Panc1 (cell line): ENCODE measurements around the gene AP2B1. TPM values are rescaled to one million over a fixed set of nuclear protein-coding genes. Genes with fewer than 3 reads are reported as not detected.

ENCODE experiments used
- ATAC-seq: fragments of 200-7000 bp; cut with Tn5 transposase; 2 replicates; pipeline ENCODE4 v1.9.1; 2020; ENCODE audit warnings: mild to moderate bottlenecking, moderate library complexity
- BruUV-seq: library from RNA; stranded (reverse); fragments of 400-500 nt; replicated peaks from 2 replicates; lab custom pipeline; 2021; lab: Mats Ljungman, UMichigan
- CTCF ChIA-PET: fragments of 300-600 bp; sonication (Branson Sonifier 250); formaldehyde crosslinking; loops from one replicate; lab custom pipeline; 2022; ENCODE audit warnings: antibody characterized with exemption; lab: Charles Lee
- POLR2A ChIA-PET: fragments of 300-600 bp; sonication (Branson Sonifier 250); formaldehyde crosslinking; loops from one replicate; lab custom pipeline; 2022; ENCODE audit warnings: antibody characterized with exemption; lab: Charles Lee
- DNase-seq: peaks from one replicate; pipeline ENCODE4 v3.0.0-alpha.2; 2010; ENCODE audit warnings: low read depth, low spot score
- H3K27ac ChIP-seq: 2 replicates; pipeline ENCODE4 v1.5.1; 2011; ENCODE audit warnings: mild to moderate bottlenecking, low read length, inconsistent platforms
- H3K27me3 ChIP-seq: fragments of 200-500 bp; sonication (Bioruptor generic); 2 replicates; pipeline ENCODE4 v1.6.0; 2014; ENCODE audit warnings: low read length, inconsistent platforms; ENCODE audit not compliant: control insufficient read depth, insufficient read depth
- H3K36me3 ChIP-seq: fragments of 200-500 bp; sonication (Bioruptor generic); 2 replicates; pipeline ENCODE4 v1.5.1; 2014; ENCODE audit warnings: inconsistent platforms, mild to moderate bottlenecking, low read length, moderate library complexity; ENCODE audit not compliant: control insufficient read depth, insufficient read depth
- H3K4me1 ChIP-seq: 2 replicates; pipeline ENCODE4 v1.5.1; 2011; ENCODE audit warnings: inconsistent platforms, mild to moderate bottlenecking, low read length, moderate library complexity; ENCODE audit not compliant: control insufficient read depth, insufficient read depth
- H3K4me3 ChIP-seq, 2 experiments: 2 replicates each; pipeline ENCODE4 v1.5.1; 2011 to 2012; ENCODE audit warnings: low read depth in 2 of 2, low read length in 2 of 2, mild to moderate bottlenecking in 2 of 2, inconsistent platforms in 1 of 2, moderate library complexity in 1 of 2
- H3K9me3 ChIP-seq: fragments of 200-500 bp; sonication (Bioruptor generic); 2 replicates; pipeline ENCODE4 v1.5.1; 2014; ENCODE audit warnings: low read depth, mild to moderate bottlenecking, inconsistent platforms, low read length, moderate library complexity; ENCODE audit not compliant: control insufficient read depth, insufficient read depth
- CTCF ChIP-seq: fragments of 450-650 bp; IDR thresholded peaks from 2 replicates; pipeline ENCODE4 v1.5.1; 2017; ENCODE audit warnings: mild to moderate bottlenecking
- POLR2AphosphoS5 ChIP-seq: IDR thresholded peaks from 2 replicates; pipeline ENCODE4 v1.6.1; 2012; ENCODE audit warnings: mild to moderate bottlenecking, low read depth, low read length, moderate library complexity
- SIN3A ChIP-seq: IDR thresholded peaks from 2 replicates; pipeline ENCODE4 v1.6.1; 2012; ENCODE audit warnings: low read depth, mild to moderate bottlenecking, low read length, moderate library complexity, borderline replicate concordance; ENCODE audit not compliant: insufficient read depth
- TCF7L2 ChIP-seq: IDR thresholded peaks from 2 replicates; pipeline ENCODE4 v1.6.1; 2011; ENCODE audit warnings: mild to moderate bottlenecking, low read depth, low read length, inconsistent platforms
- in situ Hi-C: cut with HindIII; loops from 2 replicates; pipeline ENCODE4 v1.10.0; 2016; ENCODE audit warnings: low sequenced_read_pairs, low pct_unique_long_range_greater_than_20kb
- intact Hi-C: fragments of 100-400 bp; cut with micrococcal nuclease; formaldehyde crosslinking; loops from one replicate; pipeline ENCODE4 v1.10.0; 2022; ENCODE audit not compliant: unreplicated experiment
- total RNA-seq: library from RNA; stranded (reverse); gene quantifications from one replicate; pipeline ENCODE4 v1.2.1, GENCODE V29; 2021; ENCODE audit not compliant: unreplicated experiment
- TF ChIP-seq, protein P1 (sequence below), 2 experiments: IDR thresholded peaks; 2 replicates each; pipeline ENCODE4 v1.6.1; 2011 to 2012; ENCODE audit warnings: low read depth in 2 of 2, control low read depth in 1 of 2, low read length in 1 of 2, mild to moderate bottlenecking in 1 of 2, moderate library complexity in 1 of 2; ENCODE audit not compliant: insufficient read depth in 1 of 2

The AP2B1 gene
- total RNA-seq, 1 experiment from 2014 or later = 446 TPM

DNA sequence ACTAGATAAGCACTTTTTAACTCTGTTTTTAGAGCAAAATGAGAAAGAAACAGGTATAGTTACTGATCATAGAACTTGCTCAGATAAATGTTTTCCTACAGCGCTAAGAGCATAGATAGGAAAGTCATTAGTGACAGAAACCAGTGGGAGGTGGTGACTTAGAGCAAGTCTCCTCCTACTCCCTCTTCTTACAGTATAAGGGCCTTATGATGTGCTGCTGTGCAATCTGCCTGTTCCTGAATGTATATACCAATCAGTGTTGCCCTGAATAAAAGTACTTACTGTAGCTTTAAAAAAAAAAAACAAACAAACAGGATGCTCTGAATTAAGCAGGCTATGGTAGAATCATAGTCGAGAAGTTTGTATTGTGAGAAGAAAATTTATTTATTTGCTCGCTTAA, 121.0 kb downstream of the AP2B1 start:
- ChIA-PET POLR2A (no interaction called here), CTCF (interaction anchor here (0.6 kb wide), 1 partner anchor 27 kb away, joined by 3 read pairs; no protein-coding TSS in a partner anchor)
- in situ Hi-C loops (no loop called here), intact Hi-C loops (no loop called here)
- H3K4me3 ChIP-seq = no peak overlapping the region
- H3K27me3 ChIP-seq = no peaks in the 10 kb centered on the region
- no peak overlapping the region for H3K27ac ChIP-seq
- H3K9me3 ChIP-seq = no peaks in the 10 kb centered on the region
- H3K36me3 ChIP-seq = peaks cover 34% of the 10 kb centered on the region
- BruUV-seq = TSS peak; percentile 17
- ATAC-seq = no peak; the same call in 1 of the 2 replicates
- no peak for DNase-seq
- no peaks in the 10 kb centered on the region for H3K4me1 ChIP-seq
- TF ChIP-seq, protein P1, sequence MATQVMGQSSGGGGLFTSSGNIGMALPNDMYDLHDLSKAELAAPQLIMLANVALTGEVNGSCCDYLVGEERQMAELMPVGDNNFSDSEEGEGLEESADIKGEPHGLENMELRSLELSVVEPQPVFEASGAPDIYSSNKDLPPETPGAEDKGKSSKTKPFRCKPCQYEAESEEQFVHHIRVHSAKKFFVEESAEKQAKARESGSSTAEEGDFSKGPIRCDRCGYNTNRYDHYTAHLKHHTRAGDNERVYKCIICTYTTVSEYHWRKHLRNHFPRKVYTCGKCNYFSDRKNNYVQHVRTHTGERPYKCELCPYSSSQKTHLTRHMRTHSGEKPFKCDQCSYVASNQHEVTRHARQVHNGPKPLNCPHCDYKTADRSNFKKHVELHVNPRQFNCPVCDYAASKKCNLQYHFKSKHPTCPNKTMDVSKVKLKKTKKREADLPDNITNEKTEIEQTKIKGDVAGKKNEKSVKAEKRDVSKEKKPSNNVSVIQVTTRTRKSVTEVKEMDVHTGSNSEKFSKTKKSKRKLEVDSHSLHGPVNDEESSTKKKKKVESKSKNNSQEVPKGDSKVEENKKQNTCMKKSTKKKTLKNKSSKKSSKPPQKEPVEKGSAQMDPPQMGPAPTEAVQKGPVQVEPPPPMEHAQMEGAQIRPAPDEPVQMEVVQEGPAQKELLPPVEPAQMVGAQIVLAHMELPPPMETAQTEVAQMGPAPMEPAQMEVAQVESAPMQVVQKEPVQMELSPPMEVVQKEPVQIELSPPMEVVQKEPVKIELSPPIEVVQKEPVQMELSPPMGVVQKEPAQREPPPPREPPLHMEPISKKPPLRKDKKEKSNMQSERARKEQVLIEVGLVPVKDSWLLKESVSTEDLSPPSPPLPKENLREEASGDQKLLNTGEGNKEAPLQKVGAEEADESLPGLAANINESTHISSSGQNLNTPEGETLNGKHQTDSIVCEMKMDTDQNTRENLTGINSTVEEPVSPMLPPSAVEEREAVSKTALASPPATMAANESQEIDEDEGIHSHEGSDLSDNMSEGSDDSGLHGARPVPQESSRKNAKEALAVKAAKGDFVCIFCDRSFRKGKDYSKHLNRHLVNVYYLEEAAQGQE (IDR thresholded peaks at IDR 0.05; ENCODE audit: insufficient read depth in 1 of 2, low read depth in 2 of 2, low read length in 1 of 2) = no peak
- TF ChIP-seq SIN3A (no peak), TCF7L2 (no peak), POLR2AphosphoS5 (no peak), CTCF (no peak)

GRCh38 chr17:35708951-35709350, 121.8 kb downstream of the AP2B1 start:
- Histone ChIP-seq H3K27me3 (no peaks in the 10 kb centered on the region), H3K9me3 (no peaks in the 10 kb centered on the region), H3K27ac (no peak overlapping the region), H3K4me3 (no peak overlapping the region), H3K4me1 (no peaks in the 10 kb centered on the region), H3K36me3 (peaks cover 41% of the 10 kb centered on the region)
- ChIA-PET POLR2A (interaction anchor here (0.7 kb wide), 1 partner anchor 9 kb away, joined by 4 read pairs; no protein-coding TSS in a partner anchor), CTCF (no interaction called here)
- intact Hi-C loops (no loop called here), in situ Hi-C loops (no loop called here)
- DNase-seq (no peak), ATAC-seq (no peak)
- TF ChIP-seq SIN3A = no peak
- no TSS peak for BruUV-seq

GRCh38 chr17:35709874-35710273, 122.8 kb downstream of the AP2B1 start:
- no peak overlapping the region for H3K27ac ChIP-seq
- ChIA-PET POLR2A (no interaction called here), CTCF (no interaction called here)
- DNase-seq (no peak), ATAC-seq (no peak)
- H3K27me3 ChIP-seq = no peaks in the 10 kb centered on the region
- no TSS peak for BruUV-seq
- TF ChIP-seq TCF7L2 = no peak
- TF ChIP-seq, protein P1 (IDR thresholded peaks at IDR 0.05; ENCODE audit: insufficient read depth in 1 of 2, low read depth in 2 of 2, low read length in 1 of 2) = no peak
- in situ Hi-C loops (no loop called here), intact Hi-C loops (no loop called here)
- H3K9me3 ChIP-seq = no peaks in the 10 kb centered on the region
- H3K4me1 ChIP-seq = no peaks in the 10 kb centered on the region
- peaks cover 45% of the 10 kb centered on the region for H3K36me3 ChIP-seq
- H3K4me3 ChIP-seq = no peak overlapping the region
